Panc1 (cell line): Measurements from ENCODE around the gene KLHL35. TPM values are rescaled to one million over a fixed set of nuclear protein-coding genes. Genes with fewer than 3 reads are reported as not detected.

Source experiments
- ATAC-seq: fragments of 200-7000 bp; cut with Tn5 transposase; 2 replicates; pipeline ENCODE4 v1.9.1; 2020; ENCODE audit warnings: mild to moderate bottlenecking, moderate library complexity
- BruUV-seq: library from RNA; stranded (reverse); fragments of 400-500 nt; replicated peaks from 2 replicates; lab custom pipeline; 2021; lab: Mats Ljungman, UMichigan
- CTCF ChIA-PET: fragments of 300-600 bp; sonication (Branson Sonifier 250); formaldehyde crosslinking; loops from one replicate; lab custom pipeline; 2022; ENCODE audit warnings: antibody characterized with exemption; lab: Charles Lee
- POLR2A ChIA-PET: fragments of 300-600 bp; sonication (Branson Sonifier 250); formaldehyde crosslinking; loops from one replicate; lab custom pipeline; 2022; ENCODE audit warnings: antibody characterized with exemption; lab: Charles Lee
- DNase-seq: peaks from one replicate; pipeline ENCODE4 v3.0.0-alpha.2; 2010; ENCODE audit warnings: low read depth, low spot score
- H3K27ac ChIP-seq: 2 replicates; pipeline ENCODE4 v1.5.1; 2011; ENCODE audit warnings: mild to moderate bottlenecking, low read length, inconsistent platforms
- H3K27me3 ChIP-seq: fragments of 200-500 bp; sonication (Bioruptor generic); 2 replicates; pipeline ENCODE4 v1.6.0; 2014; ENCODE audit warnings: low read length, inconsistent platforms; ENCODE audit not compliant: control insufficient read depth, insufficient read depth
- H3K36me3 ChIP-seq: fragments of 200-500 bp; sonication (Bioruptor generic); 2 replicates; pipeline ENCODE4 v1.5.1; 2014; ENCODE audit warnings: inconsistent platforms, mild to moderate bottlenecking, low read length, moderate library complexity; ENCODE audit not compliant: control insufficient read depth, insufficient read depth
- H3K4me1 ChIP-seq: 2 replicates; pipeline ENCODE4 v1.5.1; 2011; ENCODE audit warnings: inconsistent platforms, mild to moderate bottlenecking, low read length, moderate library complexity; ENCODE audit not compliant: control insufficient read depth, insufficient read depth
- H3K4me3 ChIP-seq, 2 experiments: 2 replicates each; pipeline ENCODE4 v1.5.1; 2011 to 2012; ENCODE audit warnings: low read depth in 2 of 2, low read length in 2 of 2, mild to moderate bottlenecking in 2 of 2, inconsistent platforms in 1 of 2, moderate library complexity in 1 of 2
- H3K9me3 ChIP-seq: fragments of 200-500 bp; sonication (Bioruptor generic); 2 replicates; pipeline ENCODE4 v1.5.1; 2014; ENCODE audit warnings: low read depth, mild to moderate bottlenecking, inconsistent platforms, low read length, moderate library complexity; ENCODE audit not compliant: control insufficient read depth, insufficient read depth
- POLR2AphosphoS5 ChIP-seq: IDR thresholded peaks from 2 replicates; pipeline ENCODE4 v1.6.1; 2012; ENCODE audit warnings: mild to moderate bottlenecking, low read depth, low read length, moderate library complexity
- REST ChIP-seq, 2 experiments: IDR thresholded peaks; 2 replicates each; pipeline ENCODE4 v1.6.1; 2011 to 2012; ENCODE audit warnings: low read depth in 2 of 2, control low read depth in 1 of 2, low read length in 1 of 2, mild to moderate bottlenecking in 1 of 2, moderate library complexity in 1 of 2; ENCODE audit not compliant: insufficient read depth in 1 of 2
- SIN3A ChIP-seq: IDR thresholded peaks from 2 replicates; pipeline ENCODE4 v1.6.1; 2012; ENCODE audit warnings: low read depth, mild to moderate bottlenecking, low read length, moderate library complexity, borderline replicate concordance; ENCODE audit not compliant: insufficient read depth
- TCF7L2 ChIP-seq: IDR thresholded peaks from 2 replicates; pipeline ENCODE4 v1.6.1; 2011; ENCODE audit warnings: mild to moderate bottlenecking, low read depth, low read length, inconsistent platforms
- in situ Hi-C: cut with HindIII; loops from 2 replicates; pipeline ENCODE4 v1.10.0; 2016; ENCODE audit warnings: low sequenced_read_pairs, low pct_unique_long_range_greater_than_20kb
- intact Hi-C: fragments of 100-400 bp; cut with micrococcal nuclease; formaldehyde crosslinking; loops from one replicate; pipeline ENCODE4 v1.10.0; 2022; ENCODE audit not compliant: unreplicated experiment
- total RNA-seq: library from RNA; stranded (reverse); gene quantifications from one replicate; pipeline ENCODE4 v1.2.1, GENCODE V29; 2021; ENCODE audit not compliant: unreplicated experiment
- TF ChIP-seq, protein P1 (sequence below): fragments of 450-650 bp; IDR thresholded peaks from 2 replicates; pipeline ENCODE4 v1.5.1; 2017; ENCODE audit warnings: mild to moderate bottlenecking

KLHL35 gene
- total RNA-seq, 1 experiment from 2014 or later, result 10.9 TPM

GRCh38 chr11:75424396-75424795 lies 8.6 kb downstream of the KLHL35 start:
- TF ChIP-seq POLR2AphosphoS5 (no peak), REST (IDR thresholded peaks at IDR 0.05; ENCODE audit: insufficient read depth in 1 of 2, low read depth in 2 of 2, low read length in 1 of 2) (no peak), TCF7L2 (no peak)
- TF ChIP-seq, protein P1, sequence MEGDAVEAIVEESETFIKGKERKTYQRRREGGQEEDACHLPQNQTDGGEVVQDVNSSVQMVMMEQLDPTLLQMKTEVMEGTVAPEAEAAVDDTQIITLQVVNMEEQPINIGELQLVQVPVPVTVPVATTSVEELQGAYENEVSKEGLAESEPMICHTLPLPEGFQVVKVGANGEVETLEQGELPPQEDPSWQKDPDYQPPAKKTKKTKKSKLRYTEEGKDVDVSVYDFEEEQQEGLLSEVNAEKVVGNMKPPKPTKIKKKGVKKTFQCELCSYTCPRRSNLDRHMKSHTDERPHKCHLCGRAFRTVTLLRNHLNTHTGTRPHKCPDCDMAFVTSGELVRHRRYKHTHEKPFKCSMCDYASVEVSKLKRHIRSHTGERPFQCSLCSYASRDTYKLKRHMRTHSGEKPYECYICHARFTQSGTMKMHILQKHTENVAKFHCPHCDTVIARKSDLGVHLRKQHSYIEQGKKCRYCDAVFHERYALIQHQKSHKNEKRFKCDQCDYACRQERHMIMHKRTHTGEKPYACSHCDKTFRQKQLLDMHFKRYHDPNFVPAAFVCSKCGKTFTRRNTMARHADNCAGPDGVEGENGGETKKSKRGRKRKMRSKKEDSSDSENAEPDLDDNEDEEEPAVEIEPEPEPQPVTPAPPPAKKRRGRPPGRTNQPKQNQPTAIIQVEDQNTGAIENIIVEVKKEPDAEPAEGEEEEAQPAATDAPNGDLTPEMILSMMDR, result no peak
- intact Hi-C loops, result loop anchor here (2.0 kb wide), 1 partner anchor 36 kb away; no protein-coding TSS in a partner anchor
- POLR2A ChIA-PET, result interaction anchor here (0.6 kb wide), 1 partner anchor 68 kb away, joined by 5 read pairs; no protein-coding TSS in a partner anchor
- Histone ChIP-seq H3K9me3 (no peaks in the 10 kb centered on the region), H3K27me3 (no peaks in the 10 kb centered on the region), H3K36me3 (no peaks in the 10 kb centered on the region), H3K4me1 (peaks cover 27% of the 10 kb centered on the region), H3K4me3 (no peak overlapping the region), H3K27ac (no peak overlapping the region)
- CTCF ChIA-PET, result interaction anchor here (2.6 kb wide), 1 partner anchor 36 kb away, joined by 8 read pairs; no protein-coding TSS in a partner anchor
- no peak for DNase-seq
- in situ Hi-C loops, result no loop called here
- no TSS peak for BruUV-seq
- ATAC-seq, result no peak

DNA sequence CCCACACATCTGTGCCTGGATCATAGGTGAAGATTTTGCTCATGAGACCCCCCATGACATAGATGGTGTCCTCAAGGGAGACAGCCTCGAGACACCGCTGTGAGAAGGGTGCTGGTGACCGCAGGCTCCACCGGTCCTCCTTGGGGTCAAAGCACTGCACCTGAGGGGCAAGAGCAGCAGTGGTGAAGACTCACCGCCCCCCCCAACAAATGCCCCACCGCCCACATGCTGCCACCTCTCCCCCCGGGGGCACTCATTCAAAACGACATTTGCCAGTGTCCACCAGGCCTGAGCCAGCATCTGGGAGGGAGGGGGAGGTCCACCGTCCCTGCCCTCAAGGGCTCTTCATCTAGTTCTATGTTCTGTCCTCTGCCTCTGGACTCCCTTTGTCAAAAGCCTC lies 9.3 kb downstream of the KLHL35 start:
- Histone ChIP-seq H3K27me3 (no peaks in the 10 kb centered on the region), H3K4me3 (no peak overlapping the region), H3K36me3 (no peaks in the 10 kb centered on the region), H3K9me3 (no peaks in the 10 kb centered on the region), H3K27ac (no peak overlapping the region), H3K4me1 (peaks cover 23% of the 10 kb centered on the region)
- ATAC-seq, result no peak
- ChIA-PET POLR2A (interaction anchor here (0.6 kb wide), 1 partner anchor 657 kb away, joined by 3 read pairs; no protein-coding TSS in a partner anchor), CTCF (interaction anchor here (2.6 kb wide), 1 partner anchor 35 kb away, joined by 8 read pairs; no protein-coding TSS in a partner anchor)
- intact Hi-C loops, result loop anchor here (2.0 kb wide), 1 partner anchor 35 kb away; no protein-coding TSS in a partner anchor
- no peak for TF ChIP-seq SIN3A
- TF ChIP-seq POLR2AphosphoS5, result no peak
- TF ChIP-seq TCF7L2, result no peak
- TF ChIP-seq, protein P1, result no peak
- TF ChIP-seq REST (IDR thresholded peaks at IDR 0.05; ENCODE audit: insufficient read depth in 1 of 2, low read depth in 2 of 2, low read length in 1 of 2), result no peak
- no TSS peak for BruUV-seq
- DNase-seq, result no peak
- in situ Hi-C loops, result no loop called here
